GM12875 (cell line): ENCODE results near the gene OVAAL.

Experiments
- H3K4me3 ChIP-seq: one replicate; pipeline ENCODE4 v1.5.1; 2011; ENCODE audit warnings: low read depth, low read length, control low read depth
- CTCF ChIP-seq: IDR thresholded peaks from 2 replicates; pipeline ENCODE4 v1.5.1; 2011; ENCODE audit warnings: low read depth, mild to moderate bottlenecking, control low read depth, inconsistent platforms, low read length, moderate library complexity, borderline replicate concordance; ENCODE audit not compliant: insufficient read depth

Gene OVAAL

GRCh38 chr1:180563026-180563827 is 4.5 kb downstream of the OVAAL start:
- no peak for TF ChIP-seq CTCF
- H3K4me3 ChIP-seq = no peak overlapping the region

GRCh38 chr1:180565121-180565871 is 6.5 kb downstream of the OVAAL start:
- no peak for TF ChIP-seq CTCF

GRCh38 chr1:180566026-180566425 is 7.3 kb downstream of the OVAAL start:
- TF ChIP-seq CTCF = no peak
- no peak overlapping the region for H3K4me3 ChIP-seq

More at GRCh38 chr1:180565121-180565871, 6.5 kb downstream of the OVAAL start:
- H3K4me3 ChIP-seq = no peak overlapping the region

- no peak for TF ChIP-seq CTCF
- no peak overlapping the region for H3K4me3 ChIP-seq
These were observed 7.7 kb downstream of the OVAAL start for GRCh38 chr1:180566495-180566894.

- H3K4me3 ChIP-seq = no peak overlapping the region
- TF ChIP-seq CTCF = no peak
These were observed 8.9 kb downstream of the OVAAL start for GRCh38 chr1:180567654-180568053.

- no peak overlapping the region for H3K4me3 ChIP-seq
- no peak for TF ChIP-seq CTCF
These were observed 9.4 kb downstream of the OVAAL start for GRCh38 chr1:180568184-180568583.

GRCh38 chr1:180571060-180571831 is 12.5 kb downstream of the OVAAL start:
- no peak for TF ChIP-seq CTCF
- H3K4me3 ChIP-seq = no peak overlapping the region
